HT1080 (cell line): Measurements from ENCODE around the gene CD69. TPM values are rescaled to one million over a fixed set of nuclear protein-coding genes. Genes with fewer than 3 reads are reported as not detected.
A peak's percentile ranks its signal among the peaks of the same experiment; 100 is the strongest.

ENCODE experiments used
- DNase-seq: peaks from one replicate; pipeline ENCODE4 v3.0.0-alpha.2; 2015; ENCODE audit warnings: low read depth
- total RNA-seq: library from RNA; depleted of rRNA; stranded (reverse); fragments of >200 nt; shearing (Covaris generic); gene quantifications from 2 replicates; pipeline ENCODE4 v1.2.3, GENCODE V29; 2014

Gene CD69
- total RNA-seq, 1 experiment from 2014 or later = 0.16 TPM

GRCh38 chr12:9782547-9783382 is 22.1 kb upstream of the CD69 start:
- no peak for DNase-seq

- DNase-seq = no peak
These were observed 20.7 kb upstream of the CD69 start for GRCh38 chr12:9781360-9781759.

GRCh38 chr12:9779209-9779608 is 18.5 kb upstream of the CD69 start:
- no peak for DNase-seq

- DNase-seq = no peak
These were observed 16.1 kb upstream of the CD69 start for GRCh38 chr12:9776781-9777180.

- DNase-seq = no peak
These were observed 12.6 kb upstream of the CD69 start for GRCh38 chr12:9773216-9773877.

GRCh38 chr12:9763025-9763424 is 2.3 kb upstream of the CD69 start:
- DNase-seq = no peak

- no peak for DNase-seq
These were observed 1.7 kb upstream of the CD69 start for GRCh38 chr12:9762369-9762768.

GRCh38 chr12:9761419-9761781 is 699 bp upstream of the CD69 start:
- DNase-seq = peak; percentile 24

- no peak for DNase-seq
These were observed 581 bp downstream of the CD69 start for GRCh38 chr12:9760120-9760519.

- no peak for DNase-seq
These were observed 1.0 kb downstream of the CD69 start for GRCh38 chr12:9759694-9760093.

GRCh38 chr12:9758119-9758518 is 2.6 kb downstream of the CD69 start:
- DNase-seq = no peak

GRCh38 chr12:9757433-9758025 is 3.2 kb downstream of the CD69 start:
- DNase-seq = no peak

- no peak for DNase-seq
These were observed 4.0 kb downstream of the CD69 start for GRCh38 chr12:9756706-9757105.

GRCh38 chr12:9756170-9756569 is 4.5 kb downstream of the CD69 start:
- DNase-seq = no peak

GRCh38 chr12:9755567-9755966 is 5.1 kb downstream of the CD69 start:
- DNase-seq = no peak

- DNase-seq = no peak
These were observed 5.7 kb downstream of the CD69 start for GRCh38 chr12:9755035-9755434.

GRCh38 chr12:9754099-9754927 is 6.4 kb downstream of the CD69 start:
- no peak for DNase-seq

- no peak for DNase-seq
These were observed 7.2 kb downstream of the CD69 start for GRCh38 chr12:9753498-9753897.

GRCh38 chr12:9753073-9753472 is 7.6 kb downstream of the CD69 start:
- no peak for DNase-seq

- DNase-seq = no peak
These were observed 8.4 kb downstream of the CD69 start for GRCh38 chr12:9752145-9752933.
